Left ventricle myocardium inferior (tissue), 1 donor: Measurements from ENCODE around the gene PRELID1. TPM values are rescaled to one million over a fixed set of nuclear protein-coding genes. Genes with fewer than 3 reads are reported as not detected.

Experiments
- DNase-seq: peaks from one replicate; pipeline ENCODE4 v3.0.0-alpha.2; 2020
- H3K27ac ChIP-seq: fragments of 200-600 bp; replicated peaks from 2 replicates; pipeline ENCODE4 v1.8.0; 2021
- H3K27me3 ChIP-seq: fragments of 200-600 bp; 2 replicates; pipeline ENCODE4 v1.8.0; 2021; ENCODE audit warnings: low read depth
- H3K36me3 ChIP-seq: fragments of 200-600 bp; 2 replicates; pipeline ENCODE4 v1.8.0; 2021
- H3K4me1 ChIP-seq: fragments of 200-600 bp; 2 replicates; pipeline ENCODE4 v1.8.0; 2021
- H3K4me3 ChIP-seq: fragments of 200-600 bp; 2 replicates; pipeline ENCODE4 v1.8.0; 2021; ENCODE audit warnings: mild to moderate bottlenecking, moderate library complexity
- H3K9me3 ChIP-seq: fragments of 200-600 bp; replicated peaks from 2 replicates; pipeline ENCODE4 v1.8.0; 2021
- intact Hi-C: fragments of 100-400 bp; cut with micrococcal nuclease; formaldehyde crosslinking; loops from one replicate; pipeline ENCODE4 v1.11.0; 2022
- total RNA-seq: library from RNA; stranded (reverse); fragmentation: NEBNext Ultra II Directional; extraction: Animal tissue kit (Norgen Biotek cat#: 25700); gene quantifications from one replicate; pipeline ENCODE4 v1.2.1, GENCODE V29; 2021
- TF ChIP-seq, protein P1 (sequence below): fragments of 200-600 bp; IDR thresholded peaks from 2 replicates; pipeline ENCODE4 v1.8.0; 2021; ENCODE audit warnings: antibody characterized with exemption, mild to moderate bottlenecking, borderline replicate concordance
- donor health status: DM: no; HTN: yes; CAD: no; lungs with severe emphysema.

Gene PRELID1
- total RNA-seq, 1 donor from 2014 or later = 40.0 TPM

DNA sequence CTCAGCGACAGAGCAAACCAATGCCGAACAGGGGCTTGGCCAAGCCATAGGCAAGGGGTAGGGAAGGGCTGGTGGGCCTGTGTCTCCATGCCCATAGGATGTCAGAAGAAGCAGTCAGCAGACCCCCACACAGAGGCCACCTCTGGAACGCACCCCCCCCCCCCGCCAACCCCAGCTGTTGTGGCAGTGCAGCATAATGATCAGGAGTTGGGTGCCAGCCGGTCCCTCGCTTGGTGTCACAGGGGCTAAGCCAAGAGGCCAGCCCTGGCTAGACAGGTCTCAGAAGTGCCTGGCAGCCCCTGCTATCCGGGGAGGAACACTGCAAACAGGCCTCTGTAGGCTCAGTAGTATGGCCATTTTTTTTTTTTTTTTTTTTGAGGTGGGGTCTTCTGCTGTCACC is 11.8 kb downstream of the PRELID1 start:
- DNase-seq = no peak
- no peak overlapping the region for H3K4me3 ChIP-seq
- TF ChIP-seq, protein P1, sequence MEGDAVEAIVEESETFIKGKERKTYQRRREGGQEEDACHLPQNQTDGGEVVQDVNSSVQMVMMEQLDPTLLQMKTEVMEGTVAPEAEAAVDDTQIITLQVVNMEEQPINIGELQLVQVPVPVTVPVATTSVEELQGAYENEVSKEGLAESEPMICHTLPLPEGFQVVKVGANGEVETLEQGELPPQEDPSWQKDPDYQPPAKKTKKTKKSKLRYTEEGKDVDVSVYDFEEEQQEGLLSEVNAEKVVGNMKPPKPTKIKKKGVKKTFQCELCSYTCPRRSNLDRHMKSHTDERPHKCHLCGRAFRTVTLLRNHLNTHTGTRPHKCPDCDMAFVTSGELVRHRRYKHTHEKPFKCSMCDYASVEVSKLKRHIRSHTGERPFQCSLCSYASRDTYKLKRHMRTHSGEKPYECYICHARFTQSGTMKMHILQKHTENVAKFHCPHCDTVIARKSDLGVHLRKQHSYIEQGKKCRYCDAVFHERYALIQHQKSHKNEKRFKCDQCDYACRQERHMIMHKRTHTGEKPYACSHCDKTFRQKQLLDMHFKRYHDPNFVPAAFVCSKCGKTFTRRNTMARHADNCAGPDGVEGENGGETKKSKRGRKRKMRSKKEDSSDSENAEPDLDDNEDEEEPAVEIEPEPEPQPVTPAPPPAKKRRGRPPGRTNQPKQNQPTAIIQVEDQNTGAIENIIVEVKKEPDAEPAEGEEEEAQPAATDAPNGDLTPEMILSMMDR = no peak
- no peaks in the 10 kb centered on the region for H3K27me3 ChIP-seq
- no peak overlapping the region for H3K27ac ChIP-seq
- no peaks in the 10 kb centered on the region for H3K36me3 ChIP-seq
- intact Hi-C loops = loop anchor here (10.0 kb wide), 1 partner anchor 139 kb away; no protein-coding TSS in a partner anchor
- no peaks in the 10 kb centered on the region for H3K9me3 ChIP-seq
- H3K4me1 ChIP-seq = peaks cover 24% of the 10 kb centered on the region

DNA sequence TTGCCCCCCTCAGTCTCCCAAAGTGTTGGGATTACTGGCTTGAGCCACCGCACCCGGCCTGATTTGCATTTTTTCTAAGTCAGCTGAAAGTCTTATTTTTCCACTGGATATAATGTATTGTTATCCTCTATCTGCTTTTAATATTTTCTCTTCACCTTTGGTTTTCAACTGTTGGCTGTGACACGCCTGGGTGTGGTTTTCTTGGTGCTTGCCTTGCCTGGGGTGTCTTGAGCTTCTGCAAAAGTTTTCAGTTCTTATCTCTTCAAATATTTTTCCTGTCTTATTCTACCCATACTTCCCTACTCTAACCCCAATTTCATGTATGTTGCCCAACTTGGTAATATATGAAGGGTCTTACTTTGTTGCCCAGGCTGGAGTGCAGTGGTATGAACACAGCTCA is 12.4 kb downstream of the PRELID1 start:
- H3K9me3 ChIP-seq = no peaks in the 10 kb centered on the region
- no peak for DNase-seq
- no peak overlapping the region for H3K27ac ChIP-seq
- H3K4me3 ChIP-seq = no peak overlapping the region
- peaks cover 3% of the 10 kb centered on the region for H3K36me3 ChIP-seq
- peaks cover 18% of the 10 kb centered on the region for H3K4me1 ChIP-seq
- intact Hi-C loops = loop anchor here (10.0 kb wide), 1 partner anchor 139 kb away; no protein-coding TSS in a partner anchor
- TF ChIP-seq, protein P1 = no peak
- H3K27me3 ChIP-seq = no peaks in the 10 kb centered on the region

DNA sequence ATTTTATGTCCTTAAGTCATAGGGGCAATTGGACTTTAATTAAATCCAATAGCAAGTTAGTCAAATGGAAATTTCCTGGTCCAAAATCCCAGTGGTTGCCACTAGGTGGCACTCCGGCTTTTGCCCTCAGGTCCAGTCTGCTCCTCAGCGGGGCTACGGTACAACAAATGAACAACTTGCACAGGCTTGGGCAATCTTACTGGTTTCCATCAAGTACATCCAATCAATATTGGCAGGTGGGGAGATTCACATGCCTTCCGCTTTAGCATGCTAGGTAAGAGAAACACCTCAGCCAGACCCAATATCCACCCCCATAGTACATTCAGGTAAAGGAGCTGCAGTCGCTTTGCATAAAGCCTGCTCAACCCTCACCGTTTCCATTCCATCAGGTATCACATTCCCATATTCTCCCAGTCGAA is 14.4 kb downstream of the PRELID1 start:
- Histone ChIP-seq H3K27ac (no peak overlapping the region), H3K9me3 (no peaks in the 10 kb centered on the region), H3K27me3 (no peaks in the 10 kb centered on the region), H3K36me3 (peaks cover 4% of the 10 kb centered on the region), H3K4me1 (no peaks in the 10 kb centered on the region), H3K4me3 (no peak overlapping the region)
- peak; percentile 65 for DNase-seq
- intact Hi-C loops = loop anchor here (10.0 kb wide), 1 partner anchor 137 kb away; no protein-coding TSS in a partner anchor
- TF ChIP-seq, protein P1 = peak; percentile 86

DNA sequence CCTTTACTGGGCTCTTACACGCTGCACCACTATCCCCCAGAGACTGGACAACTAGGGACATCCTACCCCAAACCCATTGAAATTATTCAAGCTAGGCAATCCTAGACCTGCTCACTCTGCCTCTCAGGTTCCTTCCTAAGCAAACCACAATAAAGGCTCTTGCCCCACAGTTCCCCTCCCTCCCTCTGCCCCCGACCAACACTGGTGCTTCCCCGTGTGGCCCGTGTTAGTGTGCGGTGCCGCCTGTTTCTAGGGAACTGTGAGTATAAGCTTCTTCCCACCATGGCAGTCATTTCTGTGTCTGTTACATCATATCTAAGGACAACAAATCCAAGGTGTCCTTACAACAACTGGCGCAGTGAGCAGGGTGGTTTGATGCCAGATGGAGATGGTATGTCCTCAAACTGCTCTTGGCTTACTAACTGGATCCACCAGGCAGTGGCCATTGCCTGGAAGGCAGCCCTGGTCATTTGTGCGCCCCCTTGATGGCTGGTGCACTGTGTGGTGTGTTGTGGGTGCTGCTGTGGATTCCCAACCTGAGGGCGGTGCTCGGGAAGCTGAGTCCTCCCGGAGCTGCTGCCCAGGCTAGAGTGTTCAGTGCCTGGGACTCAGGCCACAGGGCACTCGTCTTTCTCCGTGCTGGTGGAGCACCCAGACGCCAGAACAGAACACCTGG is 16.5 kb downstream of the PRELID1 start:
- no peak for DNase-seq
- H3K27me3 ChIP-seq = no peaks in the 10 kb centered on the region
- no peaks in the 10 kb centered on the region for H3K4me1 ChIP-seq
- no peak overlapping the region for H3K4me3 ChIP-seq
- H3K36me3 ChIP-seq = peaks cover 4% of the 10 kb centered on the region
- no peak overlapping the region for H3K27ac ChIP-seq
- no peaks in the 10 kb centered on the region for H3K9me3 ChIP-seq
- TF ChIP-seq, protein P1 = no peak
- intact Hi-C loops = loop anchor here (10.0 kb wide), 1 partner anchor 135 kb away; no protein-coding TSS in a partner anchor

DNA sequence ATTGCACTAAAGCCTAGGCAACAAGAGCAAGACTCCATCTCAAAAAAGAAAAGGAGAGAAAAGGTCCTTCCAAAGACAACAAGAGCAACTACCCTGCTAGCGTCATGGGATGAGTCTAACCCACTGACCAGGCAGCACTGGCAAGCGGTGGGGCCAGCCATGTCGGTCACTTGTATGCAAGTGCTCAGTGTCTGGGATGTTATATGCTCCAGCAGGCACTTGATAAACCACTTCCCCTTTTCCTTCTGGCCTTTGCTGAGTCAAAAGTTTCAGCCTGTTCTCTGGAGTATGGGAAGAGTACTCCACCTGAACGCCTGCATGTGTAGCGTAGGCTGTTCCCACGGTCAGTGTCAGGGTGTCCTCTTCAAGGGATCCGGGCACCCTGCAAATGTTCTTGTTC is 17.3 kb downstream of the PRELID1 start:
- Histone ChIP-seq H3K27me3 (no peaks in the 10 kb centered on the region), H3K36me3 (peaks cover 4% of the 10 kb centered on the region), H3K4me1 (no peaks in the 10 kb centered on the region), H3K27ac (no peak overlapping the region), H3K4me3 (no peak overlapping the region), H3K9me3 (no peaks in the 10 kb centered on the region)
- intact Hi-C loops = no loop called here
- DNase-seq = no peak
- TF ChIP-seq, protein P1 = no peak
